Measurements from ENCODE around the gene SLC24A3.

DNA sequence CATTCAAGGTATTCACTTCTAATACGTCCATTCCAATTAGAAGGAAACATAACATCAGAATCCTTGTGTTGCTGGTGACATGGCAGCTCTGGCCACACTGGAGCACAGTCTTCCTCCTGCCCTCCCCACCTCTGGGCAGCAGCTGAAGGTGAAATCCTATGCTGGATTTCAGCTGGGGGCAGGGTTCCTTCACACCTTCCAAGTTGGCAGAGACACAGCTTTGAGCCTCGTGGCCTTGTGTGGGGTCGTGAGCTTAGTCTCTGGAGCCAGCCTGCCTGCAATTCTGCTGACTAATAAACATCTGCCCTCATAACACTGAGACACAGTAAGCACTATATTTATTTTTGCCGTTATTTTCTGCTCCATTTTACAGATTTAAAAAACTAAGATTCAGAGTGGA is 326.7 kb downstream of the SLC24A3 start:
- TF ChIP-seq POLR2A (IDR thresholded peaks at IDR 0.05) = no peak
- TF ChIP-seq, protein P1, sequence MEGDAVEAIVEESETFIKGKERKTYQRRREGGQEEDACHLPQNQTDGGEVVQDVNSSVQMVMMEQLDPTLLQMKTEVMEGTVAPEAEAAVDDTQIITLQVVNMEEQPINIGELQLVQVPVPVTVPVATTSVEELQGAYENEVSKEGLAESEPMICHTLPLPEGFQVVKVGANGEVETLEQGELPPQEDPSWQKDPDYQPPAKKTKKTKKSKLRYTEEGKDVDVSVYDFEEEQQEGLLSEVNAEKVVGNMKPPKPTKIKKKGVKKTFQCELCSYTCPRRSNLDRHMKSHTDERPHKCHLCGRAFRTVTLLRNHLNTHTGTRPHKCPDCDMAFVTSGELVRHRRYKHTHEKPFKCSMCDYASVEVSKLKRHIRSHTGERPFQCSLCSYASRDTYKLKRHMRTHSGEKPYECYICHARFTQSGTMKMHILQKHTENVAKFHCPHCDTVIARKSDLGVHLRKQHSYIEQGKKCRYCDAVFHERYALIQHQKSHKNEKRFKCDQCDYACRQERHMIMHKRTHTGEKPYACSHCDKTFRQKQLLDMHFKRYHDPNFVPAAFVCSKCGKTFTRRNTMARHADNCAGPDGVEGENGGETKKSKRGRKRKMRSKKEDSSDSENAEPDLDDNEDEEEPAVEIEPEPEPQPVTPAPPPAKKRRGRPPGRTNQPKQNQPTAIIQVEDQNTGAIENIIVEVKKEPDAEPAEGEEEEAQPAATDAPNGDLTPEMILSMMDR (IDR thresholded peaks at IDR 0.05) = no peak
- no peak for TF ChIP-seq EP300 (IDR thresholded peaks at IDR 0.05)
